ENCODE data around the gene CYREN.
"Not testable (repeated sequence)": the region's sequence is repeated elsewhere in the genome, so short reads cannot be mapped to it uniquely, and the experiment has no call there.

CYREN gene

GRCh38 chr7:135170274-135170997 lies at the start of gene CYREN:
TSS of gene CYREN (minus strand) at chr7:135170707. CDS start at chr7:135168922, 1,785 bp downstream.
- peak; percentile 94 for DNase-seq

- DNase-seq, result no peak
Measured at GRCh38 chr7:135217645-135218509, 47.4 kb upstream of the CYREN start.

GRCh38 chr7:135215698-135216097 lies 45.2 kb upstream of the CYREN start:
- DNase-seq, result no peak

GRCh38 chr7:135215180-135215579 lies 44.7 kb upstream of the CYREN start:
- no peak for DNase-seq

- DNase-seq, result no peak
Measured at GRCh38 chr7:135213831-135214230, 43.3 kb upstream of the CYREN start.

- not testable (repeated sequence) for DNase-seq
Measured at GRCh38 chr7:135211946-135212685, 41.6 kb upstream of the CYREN start.

- peak; percentile 98 for DNase-seq
Measured at GRCh38 chr7:135211179-135211945, 40.9 kb upstream of the CYREN start, which contains the start of gene WDR91. TSS of gene WDR91 (minus strand) at chr7:135211526. CDS start at chr7:135211502, 24 bp downstream.

- no peak for DNase-seq
Measured at GRCh38 chr7:135210888-135211178, 40.3 kb upstream of the CYREN start.

GRCh38 chr7:135209225-135209834 lies 38.8 kb upstream of the CYREN start:
- DNase-seq, result no peak

- DNase-seq, result no peak
Measured at GRCh38 chr7:135208102-135208793, 37.7 kb upstream of the CYREN start.

- no peak for DNase-seq
Measured at GRCh38 chr7:135207406-135208101, 37.0 kb upstream of the CYREN start.

- no peak for DNase-seq
Measured at GRCh38 chr7:135206941-135207391, 36.5 kb upstream of the CYREN start.

GRCh38 chr7:135205850-135206249 lies 35.3 kb upstream of the CYREN start:
- no peak for DNase-seq

GRCh38 chr7:135204876-135205275 lies 34.4 kb upstream of the CYREN start:
- DNase-seq, result no peak

GRCh38 chr7:135204341-135204749 lies 33.8 kb upstream of the CYREN start:
- no peak for DNase-seq

- no peak for DNase-seq
Measured at GRCh38 chr7:135201350-135201749, 30.8 kb upstream of the CYREN start.

- DNase-seq, result no peak
Measured at GRCh38 chr7:135200821-135201331, 30.4 kb upstream of the CYREN start.

GRCh38 chr7:135199439-135199838 lies 28.9 kb upstream of the CYREN start:
- DNase-seq, result no peak

- DNase-seq, result no peak
Measured at GRCh38 chr7:135197906-135198655, 27.6 kb upstream of the CYREN start.

- no peak for DNase-seq
Measured at GRCh38 chr7:135197343-135197742, 26.8 kb upstream of the CYREN start.
